PC-9 (cell line): ENCODE data around the gene TRPM1. TPM values are rescaled to one million over a fixed set of nuclear protein-coding genes. Genes with fewer than 3 reads are reported as not detected.
A peak's percentile ranks its signal among the peaks of the same experiment; 100 is the strongest.

Experiments used
- BruUV-seq: library from RNA; stranded (reverse); fragments of 400-500 nt; replicated peaks from 2 replicates; lab custom pipeline; 2021; lab: Mats Ljungman, UMichigan
- CTCF ChIA-PET: fragments of 300-600 bp; sonication (Branson Sonifier 250); formaldehyde crosslinking; loops from one replicate; lab custom pipeline; 2022; ENCODE audit warnings: antibody characterized with exemption; lab: Charles Lee
- POLR2A ChIA-PET: fragments of 300-600 bp; sonication (Branson Sonifier 250); formaldehyde crosslinking; loops from one replicate; lab custom pipeline; 2022; ENCODE audit warnings: antibody characterized with exemption; ENCODE audit not compliant: unreplicated experiment; lab: Charles Lee
- DNase-seq, 2 experiments: peaks; one replicate each; pipeline versions ENCODE4 v3.0.0 to v3.0.0-alpha.2; 2015 to 2022; ENCODE audit warnings: mixed read lengths in 1 of 2
- H2AFZ ChIP-seq: fragments of 200-600 bp; sonication (generic); 2 replicates; pipeline ENCODE4 v1.8.1; 2017; ENCODE audit warnings: antibody characterized with exemption
- H3F3A ChIP-seq: fragments of 200-600 bp; sonication (generic); 2 replicates; pipeline ENCODE4 v1.8.1; 2017; ENCODE audit warnings: antibody characterized with exemption, mild to moderate bottlenecking, low read depth; ENCODE audit not compliant: insufficient read depth
- H3K27ac ChIP-seq: fragments of 200-600 bp; sonication (generic); 2 replicates; pipeline ENCODE4 v1.6.1; 2016; ENCODE audit warnings: mixed run types
- H3K27me3 ChIP-seq: fragments of 200-600 bp; sonication (generic); 2 replicates; pipeline ENCODE4 v1.6.1; 2016; ENCODE audit warnings: low read depth, mixed run types; ENCODE audit not compliant: insufficient read depth
- H3K36me3 ChIP-seq: fragments of 200-600 bp; sonication (generic); 2 replicates; pipeline ENCODE4 v1.6.1; 2016; ENCODE audit warnings: low read depth, mixed run types
- H3K4me1 ChIP-seq: fragments of 200-600 bp; sonication (generic); replicated peaks from 2 replicates; pipeline ENCODE4 v1.6.1; 2016; ENCODE audit warnings: mixed run types; ENCODE audit not compliant: insufficient read depth
- H3K4me2 ChIP-seq: fragments of 200-600 bp; sonication (generic); 2 replicates; pipeline ENCODE4 v1.6.1; 2017; ENCODE audit warnings: mixed run types
- H3K4me3 ChIP-seq: fragments of 200-600 bp; sonication (generic); 2 replicates; pipeline ENCODE4 v1.6.1; 2016; ENCODE audit warnings: mixed run types
- H3K79me2 ChIP-seq: fragments of 200-600 bp; sonication (generic); 2 replicates; pipeline ENCODE4 v1.6.1; 2017; ENCODE audit warnings: low read depth, mixed run types
- H3K9me2 ChIP-seq: fragments of 200-600 bp; sonication (generic); 2 replicates; pipeline ENCODE4 v1.8.1; 2017; ENCODE audit warnings: mild to moderate bottlenecking; ENCODE audit not compliant: insufficient read depth
- H3K9me3 ChIP-seq: fragments of 200-600 bp; sonication (generic); 2 replicates; pipeline ENCODE4 v1.8.1; 2016; ENCODE audit warnings: low read depth; ENCODE audit not compliant: insufficient read depth
- H4K20me1 ChIP-seq: fragments of 200-600 bp; sonication (generic); 2 replicates; pipeline ENCODE4 v1.8.1; 2017; ENCODE audit not compliant: insufficient read depth
- EZH2 ChIP-seq: fragments of 200-600 bp; sonication (generic); IDR thresholded peaks from 2 replicates; pipeline ENCODE4 v1.8.0; 2017; ENCODE audit warnings: antibody characterized with exemption, low read depth
- intact Hi-C: fragments of 100-400 bp; cut with micrococcal nuclease; formaldehyde crosslinking; loops from one replicate; pipeline ENCODE4 v1.10.0; 2022; ENCODE audit not compliant: unreplicated experiment
- total RNA-seq: library from RNA; stranded (reverse); gene quantifications from 2 replicates; pipeline ENCODE4 v1.2.3, GENCODE V29; 2021
- TF ChIP-seq, protein P1 (sequence below): fragments of 200-600 bp; sonication (generic); conservative IDR thresholded peaks from 2 replicates; pipeline ENCODE4 v1.6.1; 2017; ENCODE audit warnings: mixed run types, antibody characterized with exemption, mild to moderate bottlenecking, moderate library complexity

TRPM1 gene
- total RNA-seq, 1 experiment from 2014 or later: not detected

- Histone ChIP-seq H2AFZ (peak within 1 kb of the TSS; percentile 97), H3K79me2 (no peaks in the 10 kb centered on the region), H3K4me1 (peaks cover 5% of the 10 kb centered on the region; the same call in 1 of the 2 replicates), H3K36me3 (no peaks in the 10 kb centered on the region), H3K9me2 (no peaks in the 10 kb centered on the region), H3F3A (0 out of 2 replicates have a peak, but pooled peaks cover 6% of the 10 kb centered on the region), H3K9me3 (no peaks in the 10 kb centered on the region), H3K27me3 (no peaks in the 10 kb centered on the region), H4K20me1 (no peaks in the 10 kb centered on the region), H3K4me3 (peak within 1 kb of the TSS; percentile 80), H3K27ac (peak within 1 kb of the TSS; percentile 34; the same call in 1 of the 2 replicates), H3K4me2 (peak within 1 kb of the TSS; percentile 91)
- TF ChIP-seq, protein P1, sequence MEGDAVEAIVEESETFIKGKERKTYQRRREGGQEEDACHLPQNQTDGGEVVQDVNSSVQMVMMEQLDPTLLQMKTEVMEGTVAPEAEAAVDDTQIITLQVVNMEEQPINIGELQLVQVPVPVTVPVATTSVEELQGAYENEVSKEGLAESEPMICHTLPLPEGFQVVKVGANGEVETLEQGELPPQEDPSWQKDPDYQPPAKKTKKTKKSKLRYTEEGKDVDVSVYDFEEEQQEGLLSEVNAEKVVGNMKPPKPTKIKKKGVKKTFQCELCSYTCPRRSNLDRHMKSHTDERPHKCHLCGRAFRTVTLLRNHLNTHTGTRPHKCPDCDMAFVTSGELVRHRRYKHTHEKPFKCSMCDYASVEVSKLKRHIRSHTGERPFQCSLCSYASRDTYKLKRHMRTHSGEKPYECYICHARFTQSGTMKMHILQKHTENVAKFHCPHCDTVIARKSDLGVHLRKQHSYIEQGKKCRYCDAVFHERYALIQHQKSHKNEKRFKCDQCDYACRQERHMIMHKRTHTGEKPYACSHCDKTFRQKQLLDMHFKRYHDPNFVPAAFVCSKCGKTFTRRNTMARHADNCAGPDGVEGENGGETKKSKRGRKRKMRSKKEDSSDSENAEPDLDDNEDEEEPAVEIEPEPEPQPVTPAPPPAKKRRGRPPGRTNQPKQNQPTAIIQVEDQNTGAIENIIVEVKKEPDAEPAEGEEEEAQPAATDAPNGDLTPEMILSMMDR: no peak
- TF ChIP-seq EZH2: no peak
- TSS peak; percentile 87 for BruUV-seq
- intact Hi-C loops: loop anchor here (2.0 to 5.0 kb wide), 2 partner anchors 89 to 336 kb away; partner anchors contain the start of genes FAN1 and KLF13
- CTCF ChIA-PET: no interaction called here
- peak; percentile 39 to 78 for DNase-seq
- POLR2A ChIA-PET: interaction anchor here (0.7 kb wide), 2 partner anchors 54 to 208 kb away, joined by 3 to 11 read pairs; no protein-coding TSS in a partner anchor
These were observed 110.0 kb downstream of the TRPM1 start, which contains the start of gene MTMR10 for GRCh38 chr15:30991255-30992235. Gene MTMR10 (minus strand): TSS chr15:30991628. CDS start chr15:30991506, 122 bp downstream.

GRCh38 chr15:30990446-30991254 is 110.9 kb downstream of the TRPM1 start:
- Histone ChIP-seq H3K4me2 (peak overlapping the region; percentile 91), H3K27me3 (no peaks in the 10 kb centered on the region), H3K27ac (no peak overlapping the region), H3K4me1 (peaks cover 5% of the 10 kb centered on the region; the same call in 1 of the 2 replicates), H3K79me2 (no peaks in the 10 kb centered on the region), H2AFZ (peak overlapping the region; percentile 97), H3K4me3 (peak overlapping the region; percentile 80), H3K36me3 (no peaks in the 10 kb centered on the region), H3K9me3 (no peaks in the 10 kb centered on the region), H3K9me2 (no peaks in the 10 kb centered on the region), H3F3A (0 out of 2 replicates have a peak, but pooled peaks cover 6% of the 10 kb centered on the region), H4K20me1 (no peaks in the 10 kb centered on the region)
- DNase-seq: no peak
- POLR2A ChIA-PET: interaction anchor here (0.7 kb wide), 2 partner anchors 53 to 208 kb away, joined by 3 to 11 read pairs; no protein-coding TSS in a partner anchor
- TF ChIP-seq EZH2: no peak
- TF ChIP-seq, protein P1: no peak
- intact Hi-C loops: loop anchor here (2.0 to 5.0 kb wide), 2 partner anchors 88 to 337 kb away; partner anchors contain the start of genes FAN1 and KLF13
- TSS peak; percentile 37 for BruUV-seq
- CTCF ChIA-PET: no interaction called here
